ENCODE results near the gene MED13L. TPM values are rescaled to one million over a fixed set of nuclear protein-coding genes. Genes with fewer than 3 reads are reported as not detected.

The MED13L gene
- polyA plus RNA-seq, 1 donor (not counting 4 experiments of a cell fraction or from before 2014, with no cell fraction given): 31.7 TPM

DNA sequence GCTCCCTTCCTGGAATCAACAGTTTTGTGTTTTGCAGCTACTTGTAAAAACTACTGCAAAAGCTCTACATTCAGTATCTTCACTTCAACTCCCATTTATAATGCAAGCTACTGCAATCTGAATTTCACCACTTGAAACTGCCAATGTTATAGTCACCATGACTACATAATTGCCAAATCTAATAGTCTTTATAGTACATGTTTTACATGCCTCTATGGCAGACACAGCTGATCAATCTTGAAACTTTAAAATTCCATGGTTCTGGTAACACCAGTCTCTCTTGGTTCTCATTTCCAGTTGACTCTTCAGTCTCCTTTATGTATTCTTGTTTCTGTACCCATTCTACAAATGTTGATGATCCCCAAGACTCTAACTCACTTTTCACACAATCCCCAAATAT, 185.9 kb downstream of the MED13L start:
- FAIRE-seq (no peak), DNase-seq (ENCODE audit: low read depth, low spot score) (no peak)
- Histone ChIP-seq H3K4me3 (ENCODE audit: control insufficient read depth in 2 of 3, extremely low read depth in 1 of 3, insufficient read depth in 2 of 3, low read depth in 1 of 3, low read length in 3 of 3) (no peak overlapping the region), H3K36me3 (ENCODE audit: control insufficient read depth in 2 of 2, extremely low read depth in 1 of 2, insufficient read depth in 2 of 2, low read length in 2 of 2) (peaks cover 0 to 2% of the 10 kb centered on the region in 2 experiments), H3K4me2 (ENCODE audit: control insufficient read depth, extremely low read depth, insufficient read depth, low read depth, low read length) (no peak overlapping the region), H3K27ac (ENCODE audit: control insufficient read depth, insufficient read depth, low read length) (no peak overlapping the region), H3K9ac (ENCODE audit: control insufficient read depth, extremely low read depth, insufficient read depth, low read length) (no peak overlapping the region), H3K9me3 (ENCODE audit: control insufficient read depth, low read depth, low read length) (no peaks in the 10 kb centered on the region), H2AFZ (ENCODE audit: control insufficient read depth, low read length) (no peak overlapping the region), H3K27me3 (ENCODE audit: control insufficient read depth, extremely low read depth, insufficient read depth, low read length) (no peaks in the 10 kb centered on the region), H3K9me1 (ENCODE audit: control insufficient read depth, extremely low read depth, insufficient read depth, low read length) (no peaks in the 10 kb centered on the region), H4K20me1 (ENCODE audit: control insufficient read depth, extremely low read depth, insufficient read depth, low read length) (no peaks in the 10 kb centered on the region), H3K79me2 (ENCODE audit: control insufficient read depth, insufficient read depth, low read length) (peaks cover 37% of the 10 kb centered on the region), H3K4me1 (ENCODE audit: control insufficient read depth, extremely low read depth, insufficient read depth, low read length) (no peaks in the 10 kb centered on the region)
- dilution Hi-C loops (cut with MboI; ENCODE audit: extremely low pct_ligation_motif_present, low sequenced_read_pairs): no loop called here
- TF ChIP-seq EZH2 (IDR thresholded peaks at IDR 0.05; ENCODE audit: low read length): no peak
- TF ChIP-seq, protein P1, sequence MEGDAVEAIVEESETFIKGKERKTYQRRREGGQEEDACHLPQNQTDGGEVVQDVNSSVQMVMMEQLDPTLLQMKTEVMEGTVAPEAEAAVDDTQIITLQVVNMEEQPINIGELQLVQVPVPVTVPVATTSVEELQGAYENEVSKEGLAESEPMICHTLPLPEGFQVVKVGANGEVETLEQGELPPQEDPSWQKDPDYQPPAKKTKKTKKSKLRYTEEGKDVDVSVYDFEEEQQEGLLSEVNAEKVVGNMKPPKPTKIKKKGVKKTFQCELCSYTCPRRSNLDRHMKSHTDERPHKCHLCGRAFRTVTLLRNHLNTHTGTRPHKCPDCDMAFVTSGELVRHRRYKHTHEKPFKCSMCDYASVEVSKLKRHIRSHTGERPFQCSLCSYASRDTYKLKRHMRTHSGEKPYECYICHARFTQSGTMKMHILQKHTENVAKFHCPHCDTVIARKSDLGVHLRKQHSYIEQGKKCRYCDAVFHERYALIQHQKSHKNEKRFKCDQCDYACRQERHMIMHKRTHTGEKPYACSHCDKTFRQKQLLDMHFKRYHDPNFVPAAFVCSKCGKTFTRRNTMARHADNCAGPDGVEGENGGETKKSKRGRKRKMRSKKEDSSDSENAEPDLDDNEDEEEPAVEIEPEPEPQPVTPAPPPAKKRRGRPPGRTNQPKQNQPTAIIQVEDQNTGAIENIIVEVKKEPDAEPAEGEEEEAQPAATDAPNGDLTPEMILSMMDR (optimal IDR thresholded peaks at IDR 0.05 in 1 of 3, IDR thresholded peaks at IDR 0.05 in 1 of 3, conservative IDR thresholded peaks at IDR 0.05 in 1 of 3; ENCODE audit: extremely low read depth in 1 of 3, insufficient read depth in 2 of 3, low read length in 3 of 3): no peak

DNA sequence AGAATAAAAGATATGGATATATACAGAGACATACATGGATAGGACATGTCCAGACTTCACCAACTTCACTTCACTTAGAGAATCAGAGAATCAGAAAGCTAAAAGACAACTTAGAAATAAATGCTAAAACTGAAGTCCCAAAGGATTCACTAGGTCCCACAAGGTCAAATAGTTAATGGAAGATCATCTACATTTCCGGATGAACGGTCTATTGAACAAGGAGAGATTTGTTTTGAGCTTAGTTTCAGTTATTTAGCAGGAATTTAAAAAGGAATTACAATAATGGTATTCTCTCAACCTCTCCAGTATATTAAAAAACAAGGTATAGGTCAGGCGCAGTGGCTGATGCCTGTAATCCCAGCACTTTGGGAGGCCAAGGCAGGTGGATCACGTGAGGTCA, 187.0 kb downstream of the MED13L start:
- Histone ChIP-seq H3K4me3 (ENCODE audit: control insufficient read depth in 2 of 3, extremely low read depth in 1 of 3, insufficient read depth in 2 of 3, low read depth in 1 of 3, low read length in 3 of 3) (no peak overlapping the region), H3K4me1 (ENCODE audit: control insufficient read depth, extremely low read depth, insufficient read depth, low read length) (no peaks in the 10 kb centered on the region), H3K9ac (ENCODE audit: control insufficient read depth, extremely low read depth, insufficient read depth, low read length) (no peak overlapping the region), H3K9me1 (ENCODE audit: control insufficient read depth, extremely low read depth, insufficient read depth, low read length) (no peaks in the 10 kb centered on the region), H3K9me3 (ENCODE audit: control insufficient read depth, low read depth, low read length) (no peaks in the 10 kb centered on the region), H2AFZ (ENCODE audit: control insufficient read depth, low read length) (no peak overlapping the region), H3K4me2 (ENCODE audit: control insufficient read depth, extremely low read depth, insufficient read depth, low read depth, low read length) (no peak overlapping the region), H3K27me3 (ENCODE audit: control insufficient read depth, extremely low read depth, insufficient read depth, low read length) (no peaks in the 10 kb centered on the region), H3K36me3 (ENCODE audit: control insufficient read depth in 2 of 2, extremely low read depth in 1 of 2, insufficient read depth in 2 of 2, low read length in 2 of 2) (peaks cover 0 to 2% of the 10 kb centered on the region in 2 experiments), H3K27ac (ENCODE audit: control insufficient read depth, insufficient read depth, low read length) (no peak overlapping the region), H3K79me2 (ENCODE audit: control insufficient read depth, insufficient read depth, low read length) (peaks cover 45% of the 10 kb centered on the region), H4K20me1 (ENCODE audit: control insufficient read depth, extremely low read depth, insufficient read depth, low read length) (no peaks in the 10 kb centered on the region)
- TF ChIP-seq, protein P1 (optimal IDR thresholded peaks at IDR 0.05 in 1 of 3, IDR thresholded peaks at IDR 0.05 in 1 of 3, conservative IDR thresholded peaks at IDR 0.05 in 1 of 3; ENCODE audit: extremely low read depth in 1 of 3, insufficient read depth in 2 of 3, low read length in 3 of 3): no peak
- TF ChIP-seq EZH2 (IDR thresholded peaks at IDR 0.05; ENCODE audit: low read length): no peak
- no peak for DNase-seq (ENCODE audit: low read depth, low spot score)
- dilution Hi-C loops (cut with MboI; ENCODE audit: extremely low pct_ligation_motif_present, low sequenced_read_pairs): no loop called here
- FAIRE-seq: no peak

Data from keratinocyte (primary cell).